Kidney (tissue), 14 donors: ENCODE measurements around the gene ZNF546. TPM values are rescaled to one million over a fixed set of nuclear protein-coding genes. Genes with fewer than 3 reads are reported as not detected.

Experiments
- DNase-seq, 5 donors: peaks; one replicate each; pipeline ENCODE4 v3.0.0-alpha.2; 2013 to 2020
- FAIRE-seq: peaks from 2 replicates; lab custom pipeline; 2012; peaks lifted over from hg19 to GRCh38; lab: Jason Lieb, UNC
- H3K27ac ChIP-seq, 2 donors: one replicate each; pipeline ENCODE4 v1.7.0; 2013; ENCODE audit warnings: low read depth in 2 of 2, low read length in 2 of 2, inconsistent platforms in 1 of 2
- H3K27me3 ChIP-seq: one replicate; pipeline ENCODE4 v1.7.1; 2013; ENCODE audit warnings: low read length, inconsistent platforms; ENCODE audit not compliant: control insufficient read depth, insufficient read depth
- H3K36me3 ChIP-seq, 3 donors: one replicate each; pipeline versions ENCODE4 v1.7.0 to v1.7.1; 2013; ENCODE audit warnings: low read length in 3 of 3, control low read depth in 1 of 3, inconsistent platforms in 1 of 3; ENCODE audit not compliant: insufficient read depth in 3 of 3, control insufficient read depth in 2 of 3
- H3K4me1 ChIP-seq, 3 donors: one replicate each; pipeline versions ENCODE4 v1.7.0 to v1.7.1; 2013; ENCODE audit warnings: low read length in 3 of 3, inconsistent platforms in 1 of 3, low read depth in 1 of 3; ENCODE audit not compliant: control insufficient read depth in 2 of 3, insufficient read depth in 2 of 3
- H3K4me3 ChIP-seq, 3 donors: one replicate each; pipeline versions ENCODE4 v1.7.0 to v1.8.1; 2013; ENCODE audit warnings: low read length in 3 of 3, control low read depth in 1 of 3, inconsistent platforms in 1 of 3
- H3K9ac ChIP-seq, 3 donors: one replicate each; pipeline versions ENCODE4 v1.7.0 to v1.7.1; 2013; ENCODE audit warnings: low read length in 3 of 3, control low read depth in 1 of 3, inconsistent platforms in 1 of 3
- H3K9me3 ChIP-seq, 3 donors: one replicate each; pipeline versions ENCODE4 v1.7.0 to v1.7.1; 2013; ENCODE audit warnings: low read length in 3 of 3, control low read depth in 1 of 3, inconsistent platforms in 1 of 3; ENCODE audit not compliant: control insufficient read depth in 2 of 3, insufficient read depth in 1 of 3
- intact Hi-C: fragments of 100-400 bp; cut with DNase I; formaldehyde crosslinking; loops from one replicate; pipeline ENCODE4 v1.11.1; 2022
- polyA plus RNA-seq: library from polyadenylated mRNA; stranded (reverse); fragments of 350-450 nt; fragmentation: Illumina TruSeq; extraction: RNeasy Lipid Tissue Mini Kit (QIAGEN cat#74804); gene quantifications from one replicate; pipeline ENCODE4 v1.2.3, GENCODE V29; 2014; ENCODE audit warnings: low read depth, low replicate concordance; ENCODE audit not compliant: insufficient read depth
- total RNA-seq: library from RNA; stranded (reverse); fragmentation: NEBNext Ultra II Directional; extraction: Animal tissue kit (Norgen Biotek cat#: 25700); gene quantifications from one replicate; pipeline ENCODE4 v1.2.1, GENCODE V29; 2021
- TF ChIP-seq, protein P1 (sequence below): IDR thresholded peaks from 3 replicates; pipeline ENCODE4 v1.5.1; 2012; ENCODE audit warnings: mild to moderate bottlenecking, moderate library complexity, borderline replicate concordance; ENCODE audit not compliant: insufficient read depth; ENCODE audit errors: extremely low read depth
- donor health status: control.
- donor health status: control.
- donor health status: control.
- donor health status: control.
- donor health status: control.
- donor health status: DM: yes; HTN: yes; CAD: no.
- donor health status: Normal renal cell carcinoma (clear cell type).

The ZNF546 gene
- total and polyA plus RNA-seq, 2 donors from 2014 or later, result 3.4 to 7.3 TPM

DNA sequence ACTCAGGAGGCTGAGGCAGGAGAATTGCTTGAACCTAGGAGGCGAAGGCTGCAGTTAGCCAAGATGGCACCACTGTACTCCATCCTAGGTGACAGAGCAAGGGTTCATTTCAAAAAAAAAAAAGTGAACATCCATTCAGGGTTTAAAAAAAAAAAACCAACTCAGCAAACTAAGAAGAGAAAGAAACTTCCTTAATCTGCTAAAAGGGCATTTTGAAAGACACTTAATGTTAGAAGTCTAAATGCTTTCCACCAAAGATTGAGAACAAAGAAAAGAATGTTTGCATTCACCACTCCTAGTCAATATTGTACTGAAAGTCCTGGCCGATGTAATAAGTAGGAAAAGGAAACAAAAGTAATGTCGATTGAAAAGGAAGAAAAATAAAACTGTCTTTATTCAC, 33.0 kb upstream of the ZNF546 start:
- no peak overlapping the region for H3K4me3 ChIP-seq
- no peaks in the 10 kb centered on the region for H3K4me1 ChIP-seq
- H3K9ac ChIP-seq, result no peak overlapping the region
- no peak for FAIRE-seq
- H3K36me3 ChIP-seq, result no peaks in the 10 kb centered on the region
- no peak overlapping the region for H3K27ac ChIP-seq
- DNase-seq, result no peak
- no peaks in the 10 kb centered on the region for H3K9me3 ChIP-seq
- H3K27me3 ChIP-seq, result no peaks in the 10 kb centered on the region
- intact Hi-C loops, result no loop called here
- TF ChIP-seq, protein P1, sequence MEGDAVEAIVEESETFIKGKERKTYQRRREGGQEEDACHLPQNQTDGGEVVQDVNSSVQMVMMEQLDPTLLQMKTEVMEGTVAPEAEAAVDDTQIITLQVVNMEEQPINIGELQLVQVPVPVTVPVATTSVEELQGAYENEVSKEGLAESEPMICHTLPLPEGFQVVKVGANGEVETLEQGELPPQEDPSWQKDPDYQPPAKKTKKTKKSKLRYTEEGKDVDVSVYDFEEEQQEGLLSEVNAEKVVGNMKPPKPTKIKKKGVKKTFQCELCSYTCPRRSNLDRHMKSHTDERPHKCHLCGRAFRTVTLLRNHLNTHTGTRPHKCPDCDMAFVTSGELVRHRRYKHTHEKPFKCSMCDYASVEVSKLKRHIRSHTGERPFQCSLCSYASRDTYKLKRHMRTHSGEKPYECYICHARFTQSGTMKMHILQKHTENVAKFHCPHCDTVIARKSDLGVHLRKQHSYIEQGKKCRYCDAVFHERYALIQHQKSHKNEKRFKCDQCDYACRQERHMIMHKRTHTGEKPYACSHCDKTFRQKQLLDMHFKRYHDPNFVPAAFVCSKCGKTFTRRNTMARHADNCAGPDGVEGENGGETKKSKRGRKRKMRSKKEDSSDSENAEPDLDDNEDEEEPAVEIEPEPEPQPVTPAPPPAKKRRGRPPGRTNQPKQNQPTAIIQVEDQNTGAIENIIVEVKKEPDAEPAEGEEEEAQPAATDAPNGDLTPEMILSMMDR, result no peak

DNA sequence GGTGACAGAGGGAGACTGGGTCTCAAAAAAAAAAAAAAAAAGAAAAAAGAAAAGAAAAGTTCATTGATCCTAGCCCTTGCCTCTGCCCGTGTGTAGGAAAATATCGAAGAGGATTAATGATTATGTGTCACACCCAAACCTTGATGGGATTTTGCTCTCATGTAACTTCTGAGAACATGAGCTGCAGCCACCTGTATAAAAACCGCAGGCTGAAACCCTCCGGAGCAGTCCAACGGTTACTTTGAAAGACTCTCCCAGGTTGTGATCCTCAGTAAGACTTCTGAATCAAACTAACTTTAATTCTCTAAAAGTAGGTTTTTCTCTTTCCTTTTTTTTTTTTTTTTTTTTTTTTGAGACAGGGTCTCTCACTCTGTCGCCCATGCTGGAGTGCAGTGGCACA, 30.2 kb upstream of the ZNF546 start:
- Histone ChIP-seq H3K27me3 (no peaks in the 10 kb centered on the region), H3K27ac (no peak overlapping the region), H3K4me1 (peaks cover 0 to 7% (median 5%) of the 10 kb centered on the region in 3 donors), H3K36me3 (no peaks in the 10 kb centered on the region), H3K9me3 (no peaks in the 10 kb centered on the region), H3K9ac (no peak overlapping the region), H3K4me3 (no peak overlapping the region)
- TF ChIP-seq, protein P1, result no peak
- FAIRE-seq (no peak), DNase-seq (no peak)
- intact Hi-C loops, result no loop called here

DNA sequence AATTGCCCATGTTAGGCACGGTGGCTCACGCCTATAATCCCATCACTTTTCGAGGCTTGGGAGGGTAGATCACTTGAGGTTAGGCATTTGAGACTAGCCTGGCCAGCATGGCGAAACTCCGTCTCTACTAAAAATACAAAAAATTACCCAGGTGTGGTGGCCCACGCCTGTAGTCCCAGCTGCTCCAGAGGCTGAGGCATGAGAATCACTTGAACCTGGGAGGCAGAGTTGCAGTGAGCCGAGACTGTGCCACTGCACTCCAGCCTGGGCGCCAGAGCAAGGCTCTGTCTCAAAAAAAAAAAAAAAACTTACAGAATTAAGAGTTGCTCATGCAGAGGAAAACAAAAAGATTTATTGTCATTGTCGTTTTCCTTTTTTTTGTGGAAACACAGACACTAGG, 29.3 kb upstream of the ZNF546 start:
- peaks cover 0 to 11% (median 11%) of the 10 kb centered on the region in 3 donors for H3K4me1 ChIP-seq
- peaks cover 0 to 3% (median 0%) of the 10 kb centered on the region in 3 donors for H3K36me3 ChIP-seq
- TF ChIP-seq, protein P1, result no peak
- DNase-seq, result no peak
- intact Hi-C loops, result no loop called here
- H3K27ac ChIP-seq, result no peak overlapping the region
- no peak overlapping the region for H3K9ac ChIP-seq
- no peaks in the 10 kb centered on the region for H3K9me3 ChIP-seq
- no peaks in the 10 kb centered on the region for H3K27me3 ChIP-seq
- FAIRE-seq, result no peak
- H3K4me3 ChIP-seq, result no peak overlapping the region

DNA sequence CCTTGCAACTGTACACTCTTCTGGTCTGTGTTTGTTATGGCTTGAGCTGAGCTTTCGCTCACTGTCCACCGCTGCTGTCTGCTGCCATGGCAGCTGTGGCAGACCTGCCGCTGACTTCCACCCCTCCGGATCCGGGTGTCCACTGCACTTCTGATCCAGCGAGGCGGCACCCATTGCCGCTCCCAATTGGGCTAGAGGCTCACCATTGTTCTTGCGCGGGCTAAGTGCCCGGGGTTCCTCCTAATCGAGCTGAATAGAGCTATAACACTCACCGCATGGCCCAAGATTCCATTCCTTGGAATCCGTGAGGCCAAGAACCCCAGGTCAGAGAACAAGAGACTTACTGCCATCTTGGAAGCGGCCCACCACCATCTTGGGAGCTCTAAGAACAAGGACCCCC, 28.1 kb upstream of the ZNF546 start:
- FAIRE-seq (no peak), DNase-seq (no peak)
- H3K27ac ChIP-seq, result no peak overlapping the region
- no peaks in the 10 kb centered on the region for H3K9me3 ChIP-seq
- no peak overlapping the region for H3K4me3 ChIP-seq
- H3K27me3 ChIP-seq, result no peaks in the 10 kb centered on the region
- TF ChIP-seq, protein P1, result no peak
- intact Hi-C loops, result no loop called here
- peaks cover 0 to 11% (median 11%) of the 10 kb centered on the region in 3 donors for H3K4me1 ChIP-seq
- H3K36me3 ChIP-seq, result peaks cover 0 to 11% (median 9%) of the 10 kb centered on the region in 3 donors
- no peak overlapping the region for H3K9ac ChIP-seq
